ENCODE data around the gene LRRC2. TPM values are rescaled to one million over a fixed set of nuclear protein-coding genes. Genes with fewer than 3 reads are reported as not detected.
"Not testable (repeated sequence)": the region's sequence is repeated elsewhere in the genome, so short reads cannot be mapped to it uniquely, and the experiment has no call there.

Gene LRRC2
- total RNA-seq, 4 donors from 2014 or later = 1.0 to 3.5 (median 3.3) TPM

DNA sequence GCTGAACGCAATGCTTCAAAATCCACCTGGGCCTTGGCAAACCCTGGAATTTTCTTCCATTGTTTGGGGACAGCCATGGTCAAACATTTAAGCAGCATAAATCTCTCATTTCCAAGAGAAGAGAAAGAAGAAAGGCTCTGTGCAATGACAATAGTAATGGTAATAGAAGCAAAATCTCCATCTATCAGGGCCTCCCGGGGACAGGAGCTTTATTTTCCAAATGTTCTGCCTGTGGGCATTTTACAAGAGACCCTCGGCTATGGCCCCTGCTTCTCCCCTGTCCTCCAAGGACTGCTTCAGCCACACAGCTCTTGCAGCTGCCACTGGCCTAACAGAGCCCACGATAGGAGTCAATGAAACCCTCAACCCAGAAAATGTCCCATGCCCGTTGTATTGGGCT is 33.5 kb upstream of the LRRC2 start:
- intact Hi-C loops (cut with DNase I; ENCODE audit: low total_unique reads) = no loop called here
- 83 to 87% methylated on average over 5 of the region's 5 CpGs for WGBS, 2 donors
- no peak for TF ChIP-seq POLR2A (IDR thresholded peaks at IDR 0.05)
- TF ChIP-seq, protein P1, sequence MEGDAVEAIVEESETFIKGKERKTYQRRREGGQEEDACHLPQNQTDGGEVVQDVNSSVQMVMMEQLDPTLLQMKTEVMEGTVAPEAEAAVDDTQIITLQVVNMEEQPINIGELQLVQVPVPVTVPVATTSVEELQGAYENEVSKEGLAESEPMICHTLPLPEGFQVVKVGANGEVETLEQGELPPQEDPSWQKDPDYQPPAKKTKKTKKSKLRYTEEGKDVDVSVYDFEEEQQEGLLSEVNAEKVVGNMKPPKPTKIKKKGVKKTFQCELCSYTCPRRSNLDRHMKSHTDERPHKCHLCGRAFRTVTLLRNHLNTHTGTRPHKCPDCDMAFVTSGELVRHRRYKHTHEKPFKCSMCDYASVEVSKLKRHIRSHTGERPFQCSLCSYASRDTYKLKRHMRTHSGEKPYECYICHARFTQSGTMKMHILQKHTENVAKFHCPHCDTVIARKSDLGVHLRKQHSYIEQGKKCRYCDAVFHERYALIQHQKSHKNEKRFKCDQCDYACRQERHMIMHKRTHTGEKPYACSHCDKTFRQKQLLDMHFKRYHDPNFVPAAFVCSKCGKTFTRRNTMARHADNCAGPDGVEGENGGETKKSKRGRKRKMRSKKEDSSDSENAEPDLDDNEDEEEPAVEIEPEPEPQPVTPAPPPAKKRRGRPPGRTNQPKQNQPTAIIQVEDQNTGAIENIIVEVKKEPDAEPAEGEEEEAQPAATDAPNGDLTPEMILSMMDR (IDR thresholded peaks at IDR 0.05) = no peak
- no peak overlapping the region for H3K4me3 ChIP-seq (ENCODE audit: low read depth, poor library complexity, severe bottlenecking)
- DNase-seq (ENCODE audit: low spot score in 2 of 2) = no peak

DNA sequence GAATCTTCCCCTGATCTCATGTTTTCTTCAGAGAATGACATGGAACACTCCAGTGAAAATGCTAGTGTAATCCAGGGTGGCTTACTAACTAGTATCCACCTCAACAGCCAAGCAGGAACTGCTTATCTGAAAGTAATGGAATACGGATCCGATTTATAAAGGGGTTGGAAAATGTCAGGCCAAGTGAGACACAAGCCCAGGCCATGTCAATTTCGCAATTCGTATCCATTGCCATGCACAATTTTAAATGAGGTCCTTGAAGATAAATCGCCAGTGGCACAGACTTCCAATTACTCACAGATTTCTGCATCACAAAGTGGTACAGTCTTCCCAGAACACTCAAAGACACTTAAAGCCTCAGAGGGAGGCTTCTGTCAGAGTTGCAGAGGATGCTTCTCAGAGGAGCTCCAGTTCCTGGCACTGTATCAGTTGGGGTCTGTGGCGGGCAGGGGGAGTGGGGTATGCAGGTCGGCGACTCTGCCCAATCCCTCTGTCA is 29.8 kb upstream of the LRRC2 start:
- WGBS, 2 donors = 54 to 66% methylated on average over 8 of the region's 8 CpGs
- TF ChIP-seq POLR2A (IDR thresholded peaks at IDR 0.05) = no peak
- TF ChIP-seq, protein P1 (IDR thresholded peaks at IDR 0.05) = no peak

DNA sequence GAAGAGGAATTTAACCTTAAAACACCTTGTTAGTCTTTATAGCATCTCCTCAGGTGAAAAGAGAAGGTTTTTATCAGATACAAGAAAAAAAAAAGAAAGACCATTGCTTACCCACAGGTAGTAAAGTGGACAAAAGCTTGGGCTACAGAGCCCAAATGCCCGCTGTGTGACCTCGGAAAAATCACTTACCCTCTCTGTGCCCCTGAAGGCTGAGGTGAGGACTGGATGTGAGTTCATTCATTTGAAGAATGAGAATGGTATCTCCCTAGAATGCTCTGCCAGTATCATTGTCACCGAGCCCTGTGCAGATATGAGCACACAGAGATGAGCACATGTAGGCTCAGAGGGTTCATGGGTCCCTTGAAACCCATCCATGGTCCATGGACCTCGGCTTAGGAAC is 28.6 kb upstream of the LRRC2 start:
- intact Hi-C loops (cut with DNase I; ENCODE audit: low total_unique reads) = no loop called here
- no peak overlapping the region for H3K4me3 ChIP-seq (ENCODE audit: low read depth, poor library complexity, severe bottlenecking)
- 95 to 98% methylated on average over 4 of the region's 4 CpGs for WGBS, 2 donors
- no peak for TF ChIP-seq POLR2A (IDR thresholded peaks at IDR 0.05)
- TF ChIP-seq, protein P1 (IDR thresholded peaks at IDR 0.05) = no peak
- no peak for DNase-seq (ENCODE audit: low spot score in 2 of 2)

More for the DNA sequence above, 29.8 kb upstream of the LRRC2 start:
- no peak overlapping the region for H3K4me3 ChIP-seq (ENCODE audit: low read depth, poor library complexity, severe bottlenecking)
- intact Hi-C loops (cut with DNase I; ENCODE audit: low total_unique reads) = no loop called here
- DNase-seq (ENCODE audit: low spot score in 2 of 2) = no peak

DNA sequence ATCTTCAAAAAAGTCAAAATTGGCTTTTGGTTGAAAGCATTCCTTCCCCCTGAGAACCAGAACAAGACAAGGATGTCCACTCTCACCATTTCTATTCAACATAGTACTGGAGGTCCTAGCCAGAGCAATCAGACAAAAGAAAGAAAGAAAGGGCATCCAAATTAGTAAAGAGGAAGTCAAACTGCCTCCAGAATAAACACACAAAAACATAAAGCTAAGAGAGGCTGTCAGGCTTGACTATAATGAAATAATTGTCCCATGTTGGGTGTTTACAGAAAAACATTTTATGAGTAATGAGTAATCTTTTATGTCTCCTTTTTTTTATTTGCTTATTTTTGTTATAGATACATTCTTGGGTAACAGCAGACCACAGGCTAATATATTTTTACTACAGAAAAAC is 27.9 kb upstream of the LRRC2 start:
- DNase-seq (ENCODE audit: low spot score in 2 of 2) = no peak
- H3K4me3 ChIP-seq (ENCODE audit: low read depth, poor library complexity, severe bottlenecking) = no peak overlapping the region
- intact Hi-C loops (cut with DNase I; ENCODE audit: low total_unique reads) = no loop called here
- TF ChIP-seq, protein P1 (IDR thresholded peaks at IDR 0.05) = no peak
- TF ChIP-seq POLR2A (IDR thresholded peaks at IDR 0.05) = no peak

DNA sequence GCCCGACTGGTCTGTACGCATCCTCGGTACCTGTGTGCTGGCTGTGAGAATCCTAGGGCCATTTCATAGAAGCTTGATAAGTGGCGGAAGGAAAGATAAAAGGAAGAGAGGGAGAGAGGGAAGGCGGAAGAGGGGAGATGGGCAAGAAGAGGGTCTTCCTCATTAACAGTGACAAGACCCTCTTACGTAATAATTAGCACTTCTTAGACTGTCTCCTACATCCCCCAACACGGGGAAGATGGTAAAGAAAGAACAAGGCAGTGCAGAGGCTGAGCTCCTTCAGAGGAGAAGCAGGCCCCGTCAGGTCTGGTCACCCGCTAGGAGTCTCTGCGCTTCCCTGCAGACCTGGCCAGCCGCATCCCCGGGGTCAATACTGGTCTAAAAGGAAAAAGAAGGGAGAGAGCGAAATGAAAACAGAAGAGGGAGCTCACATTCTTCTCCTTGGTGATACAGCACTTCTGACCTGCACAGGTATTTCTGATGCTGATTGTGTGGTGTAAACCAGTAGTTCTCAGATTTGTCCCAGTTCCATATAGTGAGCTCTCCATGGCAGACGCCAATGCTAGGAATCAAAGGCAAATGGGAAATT is 27.3 kb upstream of the LRRC2 start:
- 83 to 88% methylated on average over 14 of the region's 14 CpGs for WGBS, 2 donors
- TF ChIP-seq, protein P1 (IDR thresholded peaks at IDR 0.05) = no peak
- no peak for TF ChIP-seq POLR2A (IDR thresholded peaks at IDR 0.05)
- intact Hi-C loops (cut with DNase I; ENCODE audit: low total_unique reads) = no loop called here
- H3K4me3 ChIP-seq (ENCODE audit: low read depth, poor library complexity, severe bottlenecking) = no peak overlapping the region
- DNase-seq (ENCODE audit: low spot score in 2 of 2) = no peak

DNA sequence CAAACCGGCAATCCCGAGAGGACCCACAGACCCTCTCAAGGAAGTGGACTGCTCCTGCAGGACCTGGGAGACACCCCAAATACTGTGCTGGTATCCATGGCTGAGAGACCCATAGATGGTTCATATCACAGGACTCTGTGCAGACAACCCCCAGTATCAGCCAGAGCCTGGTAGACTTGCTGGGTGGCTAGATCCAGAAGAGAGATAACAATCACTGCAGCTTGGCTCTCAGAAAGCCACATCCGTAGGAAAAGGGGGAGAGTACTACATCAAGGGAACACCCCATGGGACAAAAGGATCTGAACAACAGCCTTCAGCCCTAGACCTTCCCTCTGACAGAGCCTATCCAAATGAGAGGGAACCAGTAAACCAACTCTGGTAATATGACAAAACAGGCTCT is 21.2 kb upstream of the LRRC2 start:
- intact Hi-C loops (cut with DNase I; ENCODE audit: low total_unique reads); H3K4me3 ChIP-seq (ENCODE audit: low read depth, poor library complexity, severe bottlenecking); DNase-seq (ENCODE audit: low spot score in 2 of 2): not testable (repeated sequence)
- WGBS, 2 donors = 80% methylated on average over 3 of the region's 3 CpGs
